HG03521 (cell line): ENCODE results near the gene NME1.

Experiments used
- ATAC-seq: cut with Tn5 transposase; IDR thresholded peaks from one replicate; pipeline ENCODE4 v1.9.1; 2021; ENCODE audit warnings: mild to moderate bottlenecking, moderate library complexity; ENCODE audit not compliant: unreplicated experiment

The NME1 gene

GRCh38 chr17:51188271-51188833, 35.0 kb downstream of the NME1 start:
- ATAC-seq: no peak

- ATAC-seq: no peak
Measured at GRCh38 chr17:51189162-51189561, 35.8 kb downstream of the NME1 start.

- ATAC-seq: no peak
Measured at GRCh38 chr17:51189628-51190027, 36.3 kb downstream of the NME1 start.

GRCh38 chr17:51191895-51192294, 38.5 kb downstream of the NME1 start:
- no peak for ATAC-seq

- ATAC-seq: no peak
Measured at GRCh38 chr17:51197754-51198153, 44.4 kb downstream of the NME1 start.

GRCh38 chr17:51200295-51200694, 46.9 kb downstream of the NME1 start:
- ATAC-seq: no peak

- no peak for ATAC-seq
Measured at GRCh38 chr17:51200846-51201245, 47.5 kb downstream of the NME1 start.

- ATAC-seq: no peak
Measured at GRCh38 chr17:51203838-51204237, 50.5 kb downstream of the NME1 start.
